ENCODE data around the gene DDX1. TPM values are rescaled to one million over a fixed set of nuclear protein-coding genes. Genes with fewer than 3 reads are reported as not detected.
A peak's percentile ranks its signal among the peaks of the same experiment; 100 is the strongest.
"Not testable (repeated sequence)": the region's sequence is repeated elsewhere in the genome, so short reads cannot be mapped to it uniquely, and the experiment has no call there.

DDX1 gene
- 10 to 100 TPM; 40.8 to 70.0 TPM for polyA plus RNA-seq

DNA sequence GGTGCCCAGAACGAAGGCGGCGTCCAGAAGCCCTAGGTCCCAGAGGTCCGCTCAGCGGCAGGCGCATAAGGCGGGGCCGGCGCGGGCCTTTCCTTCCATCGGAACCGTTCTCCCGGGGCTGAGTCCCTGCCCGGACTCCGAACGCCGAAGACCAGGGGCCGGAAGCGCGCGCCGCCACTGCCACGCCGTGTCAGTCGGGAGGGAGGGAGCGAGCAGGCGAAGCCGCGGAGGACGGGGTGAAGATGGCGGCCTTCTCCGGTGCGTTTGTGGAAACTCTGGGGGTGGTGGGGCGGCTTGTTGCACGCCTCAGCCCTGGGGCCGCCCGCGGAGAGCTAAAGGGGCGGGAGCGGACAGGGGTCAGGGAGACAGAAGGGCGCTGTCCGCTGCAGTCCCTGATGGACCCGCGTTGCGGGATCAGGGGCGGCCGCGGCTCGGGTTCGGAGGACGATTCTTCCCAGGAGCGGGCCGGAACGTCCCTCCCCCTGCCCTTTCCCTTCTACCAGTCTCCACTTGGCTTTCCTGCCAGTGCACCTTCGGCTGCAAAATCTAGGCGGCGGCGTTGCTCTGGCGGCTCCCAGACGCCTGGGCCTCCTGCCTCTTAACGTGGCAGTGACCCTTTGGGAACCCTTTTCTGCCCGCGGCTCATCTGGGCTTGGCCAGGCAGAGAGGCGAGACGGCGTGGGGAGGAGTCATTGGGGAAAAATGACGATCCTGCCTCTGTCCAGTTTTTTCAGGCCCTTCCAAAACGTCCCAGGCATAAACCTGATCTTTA lies at the start of gene DDX1:
DDX1 (plus strand) TSS at position 177 of the 772 bp plus-strand sequence; CDS start at position 243, 66 bp downstream.
- Histone ChIP-seq H3K4me3 (ENCODE audit: low read depth in 1 of 2, low read length in 2 of 2) (peak within 1 kb of the TSS; percentile 81 to 92), H3K27me3 (ENCODE audit: control insufficient read depth in 1 of 2, insufficient read depth in 2 of 2, low read length in 2 of 2) (no peaks in the 10 kb centered on the region), H3K27ac (ENCODE audit: low read depth in 2 of 2, low read length in 1 of 2) (peak within 1 kb of the TSS; percentile 94 to 95), H3K4me1 (ENCODE audit: control insufficient read depth in 2 of 2, insufficient read depth in 2 of 2, low read length in 1 of 2) (peaks cover 0 to 3% of the 10 kb centered on the region in 2 donors), H3K36me3 (ENCODE audit: control insufficient read depth in 2 of 2, insufficient read depth in 2 of 2, low read length in 1 of 2) (peaks cover 0 to 4% of the 10 kb centered on the region in 2 donors), H3K9me3 (ENCODE audit: control insufficient read depth in 2 of 2, insufficient read depth in 1 of 2, low read depth in 1 of 2, low read length in 1 of 2) (no peaks in the 10 kb centered on the region)
- WGBS, 2 donors = 0 to 1% methylated on average over 66 to 68 of the region's 68 CpGs

DNA sequence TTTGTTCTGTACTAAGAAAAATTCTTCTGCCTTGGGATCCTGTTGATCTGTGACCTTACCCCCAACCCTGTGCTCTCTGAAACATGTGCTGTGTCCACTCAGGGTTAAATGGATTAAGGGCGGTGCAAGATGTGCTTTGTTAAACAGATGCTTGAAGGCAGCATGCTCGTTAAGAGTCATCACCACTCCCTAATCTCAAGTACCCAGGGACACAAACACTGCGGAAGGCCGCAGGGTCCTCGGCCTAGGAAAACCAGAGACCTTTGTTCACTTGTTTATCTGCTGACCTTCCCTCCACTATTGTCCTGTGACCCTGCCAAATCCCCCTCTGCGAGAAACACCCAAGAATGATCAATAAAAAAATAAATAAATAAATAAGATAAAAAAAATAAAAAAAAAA lies 49.4 kb upstream of the DDX1 start:
- 81 to 90% methylated on average over 4 of the region's 6 CpGs for WGBS, 2 donors
- not testable (repeated sequence) for H3K9me3 ChIP-seq (ENCODE audit: control insufficient read depth in 2 of 2, insufficient read depth in 1 of 2, low read depth in 1 of 2, low read length in 1 of 2); H3K27me3 ChIP-seq (ENCODE audit: control insufficient read depth in 1 of 2, insufficient read depth in 2 of 2, low read length in 2 of 2); H3K27ac ChIP-seq (ENCODE audit: low read depth in 2 of 2, low read length in 1 of 2); H3K4me1 ChIP-seq (ENCODE audit: control insufficient read depth in 2 of 2, insufficient read depth in 2 of 2, low read length in 1 of 2); H3K4me3 ChIP-seq (ENCODE audit: low read depth in 1 of 2, low read length in 2 of 2); H3K36me3 ChIP-seq (ENCODE audit: control insufficient read depth in 2 of 2, insufficient read depth in 2 of 2, low read length in 1 of 2)

DNA sequence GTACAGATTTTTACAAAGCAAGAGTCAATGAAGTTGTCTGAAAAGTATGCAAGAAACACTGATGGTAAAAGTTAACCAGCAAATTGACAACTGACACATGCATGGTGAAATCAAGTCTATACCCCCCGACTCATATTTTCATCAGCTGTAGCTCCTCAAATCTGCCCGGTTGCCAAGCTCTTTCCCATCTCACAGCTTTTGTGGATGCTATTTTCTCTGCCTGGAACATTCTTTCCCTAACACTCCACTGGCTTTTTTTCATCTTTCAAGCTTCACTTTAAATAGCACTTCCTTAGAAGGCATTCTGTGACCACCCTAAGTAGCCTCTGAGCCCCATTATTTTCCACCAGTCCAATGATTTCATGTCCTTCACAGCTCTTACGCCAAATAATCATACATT lies 48.6 kb upstream of the DDX1 start:
- no peaks in the 10 kb centered on the region for H3K36me3 ChIP-seq (ENCODE audit: control insufficient read depth in 2 of 2, insufficient read depth in 2 of 2, low read length in 1 of 2)
- H3K27ac ChIP-seq (ENCODE audit: low read depth in 2 of 2, low read length in 1 of 2) = no peak overlapping the region
- 78 to 83% methylated on average over 3 of the region's 3 CpGs for WGBS, 2 donors
- no peak overlapping the region for H3K4me3 ChIP-seq (ENCODE audit: low read depth in 1 of 2, low read length in 2 of 2)
- H3K27me3 ChIP-seq (ENCODE audit: control insufficient read depth in 1 of 2, insufficient read depth in 2 of 2, low read length in 2 of 2) = no peaks in the 10 kb centered on the region
- H3K4me1 ChIP-seq (ENCODE audit: control insufficient read depth in 2 of 2, insufficient read depth in 2 of 2, low read length in 1 of 2) = no peaks in the 10 kb centered on the region
- no peaks in the 10 kb centered on the region for H3K9me3 ChIP-seq (ENCODE audit: control insufficient read depth in 2 of 2, insufficient read depth in 1 of 2, low read depth in 1 of 2, low read length in 1 of 2)

DNA sequence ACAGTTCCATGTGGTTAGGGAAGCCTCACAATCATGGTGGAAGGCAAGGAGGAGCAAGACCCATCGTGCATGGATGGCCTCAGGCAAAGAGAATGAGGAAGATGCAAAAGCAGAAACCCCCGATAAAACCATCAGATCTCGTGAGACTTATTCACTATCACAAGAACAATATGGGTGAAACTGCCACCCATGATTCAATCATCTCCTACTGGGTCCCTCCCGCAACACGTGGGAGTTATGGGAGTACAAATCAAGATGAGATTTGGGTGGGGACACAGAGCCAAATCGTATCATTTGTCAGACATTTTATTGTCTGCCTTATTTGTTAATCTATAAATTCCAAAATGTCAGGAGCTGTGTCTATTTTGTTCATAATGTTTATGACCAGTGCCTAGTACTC lies 48.1 kb upstream of the DDX1 start:
- no peaks in the 10 kb centered on the region for H3K27me3 ChIP-seq (ENCODE audit: control insufficient read depth in 1 of 2, insufficient read depth in 2 of 2, low read length in 2 of 2)
- H3K4me3 ChIP-seq (ENCODE audit: low read depth in 1 of 2, low read length in 2 of 2) = no peak overlapping the region
- no peak overlapping the region for H3K27ac ChIP-seq (ENCODE audit: low read depth in 2 of 2, low read length in 1 of 2)
- H3K4me1 ChIP-seq (ENCODE audit: control insufficient read depth in 2 of 2, insufficient read depth in 2 of 2, low read length in 1 of 2) = no peaks in the 10 kb centered on the region
- 92% methylated on average over 6 of the region's 6 CpGs for WGBS, 2 donors
- no peaks in the 10 kb centered on the region for H3K9me3 ChIP-seq (ENCODE audit: control insufficient read depth in 2 of 2, insufficient read depth in 1 of 2, low read depth in 1 of 2, low read length in 1 of 2)
- H3K36me3 ChIP-seq (ENCODE audit: control insufficient read depth in 2 of 2, insufficient read depth in 2 of 2, low read length in 1 of 2) = no peaks in the 10 kb centered on the region

- Histone ChIP-seq H3K27ac (ENCODE audit: low read depth in 2 of 2, low read length in 1 of 2) (no peak overlapping the region), H3K27me3 (ENCODE audit: control insufficient read depth in 1 of 2, insufficient read depth in 2 of 2, low read length in 2 of 2) (no peaks in the 10 kb centered on the region), H3K4me1 (ENCODE audit: control insufficient read depth in 2 of 2, insufficient read depth in 2 of 2, low read length in 1 of 2) (no peaks in the 10 kb centered on the region), H3K4me3 (ENCODE audit: low read depth in 1 of 2, low read length in 2 of 2) (no peak overlapping the region), H3K9me3 (ENCODE audit: control insufficient read depth in 2 of 2, insufficient read depth in 1 of 2, low read depth in 1 of 2, low read length in 1 of 2) (no peaks in the 10 kb centered on the region), H3K36me3 (ENCODE audit: control insufficient read depth in 2 of 2, insufficient read depth in 2 of 2, low read length in 1 of 2) (no peaks in the 10 kb centered on the region)
- 95 to 98% methylated on average over 2 of the region's 2 CpGs for WGBS, 2 donors
Measured at GRCh38 chr2:15544227-15544626, 47.4 kb upstream of the DDX1 start.

GRCh38 chr2:15546297-15547098 lies 45.2 kb upstream of the DDX1 start:
- H3K4me3 ChIP-seq (ENCODE audit: low read depth in 1 of 2, low read length in 2 of 2) = no peak overlapping the region
- H3K27ac ChIP-seq (ENCODE audit: low read depth in 2 of 2, low read length in 1 of 2) = no peak overlapping the region
- H3K4me1 ChIP-seq (ENCODE audit: control insufficient read depth in 2 of 2, insufficient read depth in 2 of 2, low read length in 1 of 2) = no peaks in the 10 kb centered on the region
- no peaks in the 10 kb centered on the region for H3K36me3 ChIP-seq (ENCODE audit: control insufficient read depth in 2 of 2, insufficient read depth in 2 of 2, low read length in 1 of 2)
- no peaks in the 10 kb centered on the region for H3K27me3 ChIP-seq (ENCODE audit: control insufficient read depth in 1 of 2, insufficient read depth in 2 of 2, low read length in 2 of 2)
- 90 to 91% methylated on average over 11 of the region's 11 CpGs for WGBS, 2 donors
- H3K9me3 ChIP-seq (ENCODE audit: control insufficient read depth in 2 of 2, insufficient read depth in 1 of 2, low read depth in 1 of 2, low read length in 1 of 2) = no peaks in the 10 kb centered on the region

- Histone ChIP-seq H3K4me3 (ENCODE audit: low read depth in 1 of 2, low read length in 2 of 2) (no peak overlapping the region), H3K4me1 (ENCODE audit: control insufficient read depth in 2 of 2, insufficient read depth in 2 of 2, low read length in 1 of 2) (no peaks in the 10 kb centered on the region), H3K27ac (ENCODE audit: low read depth in 2 of 2, low read length in 1 of 2) (no peak overlapping the region), H3K9me3 (ENCODE audit: control insufficient read depth in 2 of 2, insufficient read depth in 1 of 2, low read depth in 1 of 2, low read length in 1 of 2) (no peaks in the 10 kb centered on the region), H3K36me3 (ENCODE audit: control insufficient read depth in 2 of 2, insufficient read depth in 2 of 2, low read length in 1 of 2) (no peaks in the 10 kb centered on the region), H3K27me3 (ENCODE audit: control insufficient read depth in 1 of 2, insufficient read depth in 2 of 2, low read length in 2 of 2) (no peaks in the 10 kb centered on the region)
- WGBS, 2 donors = 94 to 95% methylated on average over 4 of the region's 4 CpGs
Measured at GRCh38 chr2:15547115-15547876, 44.4 kb upstream of the DDX1 start.

GRCh38 chr2:15548974-15549373 lies 42.7 kb upstream of the DDX1 start:
- WGBS, 2 donors = 94 to 95% methylated on average over 2 of the region's 2 CpGs
- no peaks in the 10 kb centered on the region for H3K36me3 ChIP-seq (ENCODE audit: control insufficient read depth in 2 of 2, insufficient read depth in 2 of 2, low read length in 1 of 2)

GRCh38 chr2:15553519-15553918 lies 38.1 kb upstream of the DDX1 start:
- no peaks in the 10 kb centered on the region for H3K36me3 ChIP-seq (ENCODE audit: control insufficient read depth in 2 of 2, insufficient read depth in 2 of 2, low read length in 1 of 2)
- no peaks in the 10 kb centered on the region for H3K9me3 ChIP-seq (ENCODE audit: control insufficient read depth in 2 of 2, insufficient read depth in 1 of 2, low read depth in 1 of 2, low read length in 1 of 2)
- H3K4me3 ChIP-seq (ENCODE audit: low read depth in 1 of 2, low read length in 2 of 2) = no peak overlapping the region
- H3K27me3 ChIP-seq (ENCODE audit: control insufficient read depth in 1 of 2, insufficient read depth in 2 of 2, low read length in 2 of 2) = no peaks in the 10 kb centered on the region
- WGBS, 2 donors = 93 to 96% methylated on average over 1 of the region's 1 CpG
- no peaks in the 10 kb centered on the region for H3K4me1 ChIP-seq (ENCODE audit: control insufficient read depth in 2 of 2, insufficient read depth in 2 of 2, low read length in 1 of 2)
- H3K27ac ChIP-seq (ENCODE audit: low read depth in 2 of 2, low read length in 1 of 2) = no peak overlapping the region

More at GRCh38 chr2:15548974-15549373, 42.7 kb upstream of the DDX1 start:
- no peaks in the 10 kb centered on the region for H3K9me3 ChIP-seq (ENCODE audit: control insufficient read depth in 2 of 2, insufficient read depth in 1 of 2, low read depth in 1 of 2, low read length in 1 of 2)
- H3K4me1 ChIP-seq (ENCODE audit: control insufficient read depth in 2 of 2, insufficient read depth in 2 of 2, low read length in 1 of 2) = no peaks in the 10 kb centered on the region
- no peak overlapping the region for H3K4me3 ChIP-seq (ENCODE audit: low read depth in 1 of 2, low read length in 2 of 2)
- H3K27me3 ChIP-seq (ENCODE audit: control insufficient read depth in 1 of 2, insufficient read depth in 2 of 2, low read length in 2 of 2) = no peaks in the 10 kb centered on the region
- H3K27ac ChIP-seq (ENCODE audit: low read depth in 2 of 2, low read length in 1 of 2) = no peak overlapping the region
